ENCODE data around the gene KLHDC8A.

Gene KLHDC8A

GRCh38 chr1:205374210-205375078 lies 17.7 kb upstream of the KLHDC8A start:
- no peak for TF ChIP-seq GATA2 (IDR thresholded peaks at IDR 0.05; ENCODE audit: low read depth, low read length)
- TF ChIP-seq GATA3 (IDR thresholded peaks at IDR 0.05; ENCODE audit: low read depth, low read length) = no peak

- no peak for TF ChIP-seq GATA2 (IDR thresholded peaks at IDR 0.05; ENCODE audit: low read depth, low read length)
- TF ChIP-seq GATA3 (IDR thresholded peaks at IDR 0.05; ENCODE audit: low read depth, low read length) = no peak
Measured at GRCh38 chr1:205373798-205374175, 17.1 kb upstream of the KLHDC8A start.

DNA sequence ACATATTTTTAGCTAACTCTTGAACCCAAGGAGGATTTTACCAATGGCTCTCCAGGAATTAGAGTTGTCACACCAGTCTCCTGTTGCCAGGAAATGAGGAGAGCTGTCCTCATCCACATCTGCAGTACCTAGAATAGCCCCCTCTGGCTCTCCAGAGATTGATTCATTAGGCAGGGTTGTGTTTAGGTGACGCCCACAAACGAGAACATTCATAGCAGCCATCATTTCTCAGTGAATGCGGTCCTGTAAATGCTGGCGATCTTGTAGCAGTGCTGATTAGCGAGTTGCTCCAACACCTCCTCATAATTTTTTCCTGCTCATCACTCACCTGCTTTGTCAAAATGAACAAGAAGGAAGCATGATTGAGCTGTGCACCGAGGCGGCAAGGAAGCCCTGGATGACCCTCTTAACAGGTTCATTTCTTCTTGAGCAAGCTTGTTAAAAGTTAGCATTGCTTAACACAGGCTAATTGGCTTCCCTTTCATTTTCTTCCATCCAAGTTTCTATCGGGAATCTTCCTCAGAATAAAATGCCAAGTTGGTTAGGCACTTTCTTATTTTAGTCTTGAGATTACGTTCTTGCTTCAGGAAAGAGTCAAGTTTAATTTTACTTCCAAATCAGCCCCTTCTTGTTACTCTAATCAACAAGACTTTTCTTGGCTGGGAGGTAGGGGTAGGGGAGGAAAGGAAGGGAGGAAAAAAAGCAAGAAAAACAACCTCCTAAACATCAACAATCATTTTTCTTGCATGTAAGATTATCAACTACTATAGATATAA lies 16.5 kb upstream of the KLHDC8A start:
- no peak for TF ChIP-seq GATA2 (IDR thresholded peaks at IDR 0.05; ENCODE audit: low read depth, low read length)
- TF ChIP-seq GATA3 (IDR thresholded peaks at IDR 0.05; ENCODE audit: low read depth, low read length) = no peak

- TF ChIP-seq GATA3 (IDR thresholded peaks at IDR 0.05; ENCODE audit: low read depth, low read length) = no peak
- no peak for TF ChIP-seq GATA2 (IDR thresholded peaks at IDR 0.05; ENCODE audit: low read depth, low read length)
Measured at GRCh38 chr1:205371871-205372660, 15.3 kb upstream of the KLHDC8A start.

- no peak for TF ChIP-seq GATA2 (IDR thresholded peaks at IDR 0.05; ENCODE audit: low read depth, low read length)
- no peak for TF ChIP-seq GATA3 (IDR thresholded peaks at IDR 0.05; ENCODE audit: low read depth, low read length)
Measured at GRCh38 chr1:205370780-205371179, 14.1 kb upstream of the KLHDC8A start.

DNA sequence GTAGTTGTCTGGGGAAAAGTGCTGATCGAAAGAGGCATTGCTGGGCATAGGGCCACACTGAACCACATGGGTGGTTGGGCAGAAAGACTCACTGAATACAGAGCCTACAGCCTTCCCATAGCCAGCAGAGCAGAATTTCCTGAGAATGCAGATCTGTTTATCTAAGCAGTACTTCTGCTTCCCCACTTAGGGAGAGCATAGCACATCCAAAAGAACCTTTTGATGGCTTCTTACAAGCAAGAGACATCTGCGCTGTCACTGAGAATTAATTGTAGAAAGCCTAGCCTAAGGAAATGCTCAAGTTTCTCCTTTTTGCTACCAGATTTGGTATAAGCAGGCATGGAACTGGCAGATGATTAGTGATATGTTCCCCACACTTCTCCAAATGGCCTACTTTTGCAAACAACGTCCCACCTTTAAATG lies 13.0 kb upstream of the KLHDC8A start:
- TF ChIP-seq GATA3 (IDR thresholded peaks at IDR 0.05; ENCODE audit: low read depth, low read length) (no peak), GATA2 (IDR thresholded peaks at IDR 0.05; ENCODE audit: low read depth, low read length) (no peak)

DNA sequence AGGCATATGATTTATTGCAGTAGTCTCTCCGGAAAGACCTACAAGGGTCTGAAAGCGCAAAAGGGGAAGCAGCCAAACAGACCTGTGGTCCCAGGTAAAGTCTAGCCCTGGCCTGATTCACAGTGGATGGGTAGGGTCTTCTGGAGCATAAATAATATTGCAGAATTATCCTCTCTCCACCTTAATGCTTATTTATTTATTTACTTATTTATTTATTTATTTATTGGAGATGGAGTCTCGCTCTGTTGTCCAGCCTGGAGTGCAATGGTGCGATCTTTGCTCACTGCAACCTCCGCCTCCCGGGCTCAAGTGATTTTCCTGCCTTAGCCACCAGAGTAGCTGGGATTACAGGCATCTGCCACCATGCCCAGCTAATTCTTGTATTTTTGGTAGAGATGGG lies 11.8 kb upstream of the KLHDC8A start:
- TF ChIP-seq GATA2 (IDR thresholded peaks at IDR 0.05; ENCODE audit: low read depth, low read length) (no peak), GATA3 (IDR thresholded peaks at IDR 0.05; ENCODE audit: low read depth, low read length) (no peak)

GRCh38 chr1:205365945-205366463 lies 9.3 kb upstream of the KLHDC8A start:
- TF ChIP-seq GATA2 (IDR thresholded peaks at IDR 0.05; ENCODE audit: low read depth, low read length) (no peak), GATA3 (IDR thresholded peaks at IDR 0.05; ENCODE audit: low read depth, low read length) (no peak)

DNA sequence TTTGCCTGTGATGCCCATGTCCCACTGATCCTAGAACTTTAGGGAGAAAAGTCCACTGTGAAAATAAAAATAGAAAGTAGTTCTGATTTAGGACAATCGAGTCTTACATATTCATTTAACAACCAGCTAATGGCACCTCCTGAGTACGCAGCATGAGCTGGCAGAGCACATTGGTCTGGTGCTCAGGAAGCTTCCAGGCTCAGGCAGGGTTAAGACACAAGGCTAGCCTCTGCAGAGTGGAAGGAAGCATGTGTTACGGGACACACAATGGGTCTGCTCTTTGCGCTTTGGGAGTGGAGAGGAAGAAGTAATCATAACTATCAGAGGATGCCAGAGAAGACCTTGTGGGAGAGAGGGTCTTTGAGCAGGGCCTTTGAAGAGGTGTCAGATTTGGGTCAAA lies 4.2 kb upstream of the KLHDC8A start:
- TF ChIP-seq GATA3 (IDR thresholded peaks at IDR 0.05; ENCODE audit: low read depth, low read length) (no peak), GATA2 (IDR thresholded peaks at IDR 0.05; ENCODE audit: low read depth, low read length) (no peak)

DNA sequence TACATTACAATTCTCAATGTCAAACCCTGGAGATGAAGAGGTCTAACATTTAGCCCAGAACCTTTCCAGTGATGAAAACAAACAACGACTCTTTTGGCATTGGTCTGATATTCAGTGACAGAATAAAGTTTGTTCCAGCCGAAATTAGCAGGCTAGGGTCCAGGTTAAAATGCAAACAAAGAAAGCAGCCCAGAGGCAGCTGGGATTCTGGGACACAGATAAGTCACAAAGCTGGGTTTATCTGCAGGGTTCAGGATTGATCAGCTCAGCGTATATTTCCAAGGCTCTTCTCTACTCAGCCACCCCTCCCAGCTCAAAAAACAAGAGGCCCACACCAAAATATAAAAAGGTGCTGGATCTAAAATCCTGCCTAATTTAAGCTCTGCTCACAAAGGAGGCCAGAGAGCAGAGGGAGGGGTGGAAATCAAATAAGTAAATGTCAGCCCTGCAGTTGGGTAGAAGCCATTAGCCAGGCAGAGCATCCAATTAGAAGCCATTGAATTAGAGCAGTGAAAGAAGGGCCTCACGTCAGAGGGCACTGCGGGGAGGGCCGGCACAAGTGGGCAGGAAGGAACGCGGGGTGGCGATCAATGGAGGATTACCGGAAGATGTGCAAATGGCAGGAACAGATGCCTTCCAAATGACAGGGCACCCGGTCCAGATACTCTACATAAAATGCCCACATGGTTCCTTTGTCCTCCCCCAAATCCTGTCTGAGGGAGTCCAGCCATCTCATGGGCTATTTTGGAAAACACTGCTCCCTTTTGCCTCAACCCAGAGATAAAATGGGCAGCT lies 3.2 kb upstream of the KLHDC8A start:
- TF ChIP-seq GATA3 (IDR thresholded peaks at IDR 0.05; ENCODE audit: low read depth, low read length) (no peak), GATA2 (IDR thresholded peaks at IDR 0.05; ENCODE audit: low read depth, low read length) (no peak)

- TF ChIP-seq GATA3 (IDR thresholded peaks at IDR 0.05; ENCODE audit: low read depth, low read length) (no peak), GATA2 (IDR thresholded peaks at IDR 0.05; ENCODE audit: low read depth, low read length) (no peak)
Measured at GRCh38 chr1:205358579-205358978, 1.9 kb upstream of the KLHDC8A start.

GRCh38 chr1:205357567-205357966 lies 845 bp upstream of the KLHDC8A start:
- TF ChIP-seq GATA2 (IDR thresholded peaks at IDR 0.05; ENCODE audit: low read depth, low read length) (no peak), GATA3 (IDR thresholded peaks at IDR 0.05; ENCODE audit: low read depth, low read length) (no peak)

DNA sequence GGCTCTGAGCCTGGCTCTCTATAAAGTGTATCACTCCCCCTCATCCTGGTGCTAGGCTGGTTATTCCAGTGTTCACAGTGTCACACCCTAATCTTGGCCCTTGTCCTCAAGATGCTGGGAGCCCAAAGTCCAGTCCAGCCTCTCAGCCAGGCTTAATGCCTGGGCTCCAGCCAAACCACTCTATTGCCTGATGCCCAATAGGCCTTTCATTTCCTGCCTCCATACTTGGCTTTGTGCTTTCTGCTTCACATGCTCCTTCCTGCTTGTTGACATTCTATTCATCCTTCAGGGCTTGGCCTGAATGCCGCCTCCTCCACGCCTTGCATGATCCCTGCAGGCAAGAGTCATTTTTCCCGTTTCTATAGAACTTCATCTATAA lies 1.7 kb downstream of the KLHDC8A start:
- no peak for TF ChIP-seq GATA2 (IDR thresholded peaks at IDR 0.05; ENCODE audit: low read depth, low read length)
- TF ChIP-seq GATA3 (IDR thresholded peaks at IDR 0.05; ENCODE audit: low read depth, low read length) = no peak
